Measurements from ENCODE around the gene ST3GAL4. TPM values are rescaled to one million over a fixed set of nuclear protein-coding genes. Genes with fewer than 3 reads are reported as not detected.

The ST3GAL4 gene
- total RNA-seq, 1 donor from 2014 or later: 14.1 TPM

DNA sequence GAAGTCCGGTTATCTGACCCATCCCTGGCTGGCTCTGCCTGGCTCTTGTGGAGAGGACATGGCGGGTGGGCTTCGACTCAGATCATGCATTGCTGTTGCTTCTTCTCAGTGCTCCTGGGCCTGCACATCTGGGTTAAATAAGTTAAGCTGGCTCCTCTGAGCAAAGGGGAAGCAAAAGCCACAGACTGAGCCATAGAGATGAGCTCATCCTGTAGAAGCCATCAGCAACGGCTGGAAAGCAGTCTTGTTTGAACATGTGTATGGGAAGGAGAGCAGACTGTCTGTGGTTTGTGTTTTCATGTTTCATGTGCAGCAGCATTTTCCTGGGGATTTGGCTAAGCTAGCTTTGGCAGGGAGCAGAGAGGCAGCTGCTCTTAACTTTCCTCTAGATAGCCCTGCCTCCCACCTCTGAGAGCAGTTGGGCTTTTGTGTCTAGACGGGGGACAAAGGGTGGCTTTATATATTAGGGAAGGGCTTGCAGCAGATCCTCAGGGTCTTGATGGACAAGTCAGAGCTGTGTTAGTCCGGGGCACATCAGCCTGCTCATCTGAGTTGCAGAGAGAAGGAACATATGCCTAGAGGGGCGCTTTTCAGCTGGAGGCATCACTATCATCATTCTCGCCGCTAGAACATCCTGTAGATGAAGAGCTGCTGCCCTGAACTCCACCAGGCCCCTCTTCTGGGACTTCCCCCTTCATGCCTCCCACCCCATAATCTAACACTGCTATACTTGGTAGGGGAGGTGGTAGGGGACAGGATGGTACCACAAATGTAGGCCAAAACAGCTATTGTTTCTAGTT lies 36.7 kb upstream of the ST3GAL4 start:
- peak; percentile 21 for DNase-seq (ENCODE audit: low spot score)
- peaks cover 45% of the 10 kb centered on the region for H3K4me1 Mint-ChIP-seq (ENCODE audit: low read depth)
- peak overlapping the region; percentile 73 for H3K27ac Mint-ChIP-seq
- H3K9me3 Mint-ChIP-seq: peaks cover 6% of the 10 kb centered on the region
- intact Hi-C loops (cut with micrococcal nuclease): loop anchor here (1.0 to 5.0 kb wide), 2 partner anchors 14 to 34 kb away; partner anchors contain the start of gene DCPS
- no peaks in the 10 kb centered on the region for H3K27me3 Mint-ChIP-seq (ENCODE audit: insufficient read depth)
- H3K4me3 Mint-ChIP-seq: peak overlapping the region; percentile 22
- H3K36me3 Mint-ChIP-seq (ENCODE audit: low read depth): peaks cover 31% of the 10 kb centered on the region

- intact Hi-C loops (cut with micrococcal nuclease): loop anchor here (5.0 kb wide), 1 partner anchor 33 kb away; no protein-coding TSS in a partner anchor
- H3K4me1 Mint-ChIP-seq (ENCODE audit: low read depth): peaks cover 40% of the 10 kb centered on the region
- H3K27me3 Mint-ChIP-seq (ENCODE audit: insufficient read depth): no peaks in the 10 kb centered on the region
- H3K4me3 Mint-ChIP-seq: no peak overlapping the region
- no peak for DNase-seq (ENCODE audit: low spot score)
- peaks cover 6% of the 10 kb centered on the region for H3K9me3 Mint-ChIP-seq
- H3K27ac Mint-ChIP-seq: peak overlapping the region; percentile 29
- H3K36me3 Mint-ChIP-seq (ENCODE audit: low read depth): peaks cover 26% of the 10 kb centered on the region
These were observed 36.1 kb upstream of the ST3GAL4 start for GRCh38 chr11:126319374-126319740.

GRCh38 chr11:126322996-126323395 lies 32.5 kb upstream of the ST3GAL4 start:
- Mint-ChIP-seq H3K4me3 (no peak overlapping the region), H3K4me1 (ENCODE audit: low read depth) (peaks cover 32% of the 10 kb centered on the region), H3K27me3 (ENCODE audit: insufficient read depth) (no peaks in the 10 kb centered on the region), H3K36me3 (ENCODE audit: low read depth) (peaks cover 12% of the 10 kb centered on the region), H3K9me3 (no peaks in the 10 kb centered on the region), H3K27ac (no peak overlapping the region)
- intact Hi-C loops (cut with micrococcal nuclease): no loop called here
- no peak for DNase-seq (ENCODE audit: low spot score)

DNA sequence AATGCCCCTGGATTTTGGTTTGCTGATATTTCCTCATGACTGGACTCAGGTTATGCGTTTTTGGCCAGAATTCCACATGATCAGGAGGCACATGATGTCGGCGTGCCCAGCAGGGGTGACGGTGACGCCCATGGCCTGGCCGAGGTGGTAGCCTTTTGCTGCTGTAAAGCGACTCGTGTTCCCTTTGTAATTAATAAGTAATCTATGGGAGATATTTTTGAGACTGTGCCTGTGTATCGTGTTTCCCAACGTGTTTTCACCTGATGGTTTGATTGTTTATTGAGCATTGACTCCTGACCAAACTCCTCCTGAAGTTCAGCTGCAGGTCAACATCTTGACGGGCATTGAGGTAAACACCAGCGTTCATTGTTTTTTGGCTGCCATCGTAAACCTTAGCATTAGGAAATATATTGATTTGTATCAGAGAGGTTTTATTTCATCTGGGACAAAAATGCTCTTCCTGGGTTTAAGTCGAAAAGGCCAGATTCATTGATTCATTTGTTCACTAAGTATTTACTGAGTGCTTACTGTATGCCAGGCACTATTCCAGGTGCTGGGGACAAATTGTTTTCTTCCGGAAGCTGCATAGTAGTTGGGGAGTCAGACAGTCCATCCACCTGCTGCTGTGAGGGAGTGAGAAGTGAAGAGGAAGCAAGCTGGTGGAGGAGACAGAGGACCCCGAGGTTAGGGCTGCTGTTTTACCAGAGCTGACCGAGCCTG lies 28.0 kb upstream of the ST3GAL4 start:
- H3K4me1 Mint-ChIP-seq (ENCODE audit: low read depth): peaks cover 23% of the 10 kb centered on the region
- peaks cover 15% of the 10 kb centered on the region for H3K36me3 Mint-ChIP-seq (ENCODE audit: low read depth)
- H3K27me3 Mint-ChIP-seq (ENCODE audit: insufficient read depth): no peaks in the 10 kb centered on the region
- no peaks in the 10 kb centered on the region for H3K9me3 Mint-ChIP-seq
- H3K27ac Mint-ChIP-seq: no peak overlapping the region
- no peak for DNase-seq (ENCODE audit: low spot score)
- H3K4me3 Mint-ChIP-seq: no peak overlapping the region
- intact Hi-C loops (cut with micrococcal nuclease): no loop called here

GRCh38 chr11:126328001-126328390 lies 27.5 kb upstream of the ST3GAL4 start:
- no peaks in the 10 kb centered on the region for H3K9me3 Mint-ChIP-seq

DNA sequence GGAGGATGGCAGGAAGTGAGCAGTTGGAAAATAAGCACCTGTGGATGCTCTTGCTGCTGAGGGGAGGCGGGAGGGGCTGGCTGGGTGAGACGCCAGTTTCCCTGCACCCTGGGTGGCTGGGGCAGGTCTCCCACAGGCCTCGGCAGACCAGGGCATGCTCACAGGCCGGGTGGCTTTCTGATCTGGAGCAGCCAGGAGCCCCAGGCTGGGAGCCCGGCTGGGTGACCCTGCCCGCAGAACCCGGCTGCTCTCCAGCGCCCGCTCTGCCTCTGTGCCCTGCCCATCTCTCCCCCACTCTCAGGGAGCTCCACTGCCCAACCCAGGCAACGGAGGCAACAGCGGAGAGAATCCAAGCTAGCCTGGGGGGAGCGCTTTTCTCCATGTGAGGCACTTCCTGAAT lies 27.0 kb upstream of the ST3GAL4 start:
- Mint-ChIP-seq H3K36me3 (ENCODE audit: low read depth) (peaks cover 19% of the 10 kb centered on the region), H3K4me1 (ENCODE audit: low read depth) (peaks cover 25% of the 10 kb centered on the region), H3K27me3 (ENCODE audit: insufficient read depth) (no peaks in the 10 kb centered on the region), H3K9me3 (no peaks in the 10 kb centered on the region), H3K27ac (no peak overlapping the region), H3K4me3 (no peak overlapping the region)
- no peak for DNase-seq (ENCODE audit: low spot score)
- intact Hi-C loops (cut with micrococcal nuclease): no loop called here

More at GRCh38 chr11:126328001-126328390, 27.5 kb upstream of the ST3GAL4 start:
- H3K4me3 Mint-ChIP-seq: no peak overlapping the region
- H3K4me1 Mint-ChIP-seq (ENCODE audit: low read depth): peaks cover 25% of the 10 kb centered on the region
- H3K27me3 Mint-ChIP-seq (ENCODE audit: insufficient read depth): no peaks in the 10 kb centered on the region
- H3K36me3 Mint-ChIP-seq (ENCODE audit: low read depth): peaks cover 15% of the 10 kb centered on the region
- no peak for DNase-seq (ENCODE audit: low spot score)
- intact Hi-C loops (cut with micrococcal nuclease): no loop called here
- H3K27ac Mint-ChIP-seq: no peak overlapping the region

- peaks cover 25% of the 10 kb centered on the region for H3K4me1 Mint-ChIP-seq (ENCODE audit: low read depth)
- peaks cover 23% of the 10 kb centered on the region for H3K36me3 Mint-ChIP-seq (ENCODE audit: low read depth)
- H3K4me3 Mint-ChIP-seq: no peak overlapping the region
- no peak for DNase-seq (ENCODE audit: low spot score)
- H3K27me3 Mint-ChIP-seq (ENCODE audit: insufficient read depth): no peaks in the 10 kb centered on the region
- no peaks in the 10 kb centered on the region for H3K9me3 Mint-ChIP-seq
- no peak overlapping the region for H3K27ac Mint-ChIP-seq
- intact Hi-C loops (cut with micrococcal nuclease): no loop called here
These were observed 26.4 kb upstream of the ST3GAL4 start for GRCh38 chr11:126328938-126329643.

DNA sequence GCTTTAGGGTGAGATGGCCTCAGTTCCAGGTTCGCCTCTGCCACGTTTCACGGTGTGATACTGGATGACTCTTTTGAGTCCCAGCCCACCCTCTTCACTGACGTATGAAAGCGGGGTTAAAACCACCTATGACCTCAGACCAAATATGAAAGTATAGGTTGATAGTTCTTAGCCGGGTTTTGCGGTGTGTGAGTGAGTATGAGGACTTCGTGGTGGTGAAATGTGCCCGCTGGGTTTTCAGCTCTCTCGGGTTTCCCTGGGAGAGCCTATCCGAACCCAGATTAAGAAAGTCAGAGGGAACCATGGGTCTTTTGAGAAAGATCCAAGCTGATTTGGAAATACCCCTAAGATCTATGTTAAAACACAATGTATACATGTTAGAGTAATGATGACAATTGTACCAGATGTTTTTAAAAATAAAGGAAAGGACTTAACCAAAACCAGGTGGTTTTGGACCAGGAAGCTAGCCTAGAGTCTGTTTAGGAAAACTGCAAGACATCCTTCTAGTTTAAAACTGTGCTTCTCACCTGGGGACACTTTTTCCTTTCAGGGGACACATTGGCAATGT lies 25.8 kb upstream of the ST3GAL4 start:
- peaks cover 25% of the 10 kb centered on the region for H3K4me1 Mint-ChIP-seq (ENCODE audit: low read depth)
- intact Hi-C loops (cut with micrococcal nuclease): no loop called here

GRCh38 chr11:126331286-126331685 lies 24.2 kb upstream of the ST3GAL4 start:
- Mint-ChIP-seq H3K4me3 (no peak overlapping the region), H3K27me3 (ENCODE audit: insufficient read depth) (no peaks in the 10 kb centered on the region), H3K36me3 (ENCODE audit: low read depth) (peaks cover 27% of the 10 kb centered on the region), H3K9me3 (no peaks in the 10 kb centered on the region), H3K4me1 (ENCODE audit: low read depth) (peaks cover 28% of the 10 kb centered on the region), H3K27ac (no peak overlapping the region)
- DNase-seq (ENCODE audit: low spot score): no peak
- intact Hi-C loops (cut with micrococcal nuclease): no loop called here

More for the DNA sequence above, 25.8 kb upstream of the ST3GAL4 start:
- peaks cover 22% of the 10 kb centered on the region for H3K36me3 Mint-ChIP-seq (ENCODE audit: low read depth)
- no peak for DNase-seq (ENCODE audit: low spot score)
- H3K4me3 Mint-ChIP-seq: no peak overlapping the region
- no peaks in the 10 kb centered on the region for H3K9me3 Mint-ChIP-seq
- no peaks in the 10 kb centered on the region for H3K27me3 Mint-ChIP-seq (ENCODE audit: insufficient read depth)
- no peak overlapping the region for H3K27ac Mint-ChIP-seq

- no peak overlapping the region for H3K4me3 Mint-ChIP-seq
- intact Hi-C loops (cut with micrococcal nuclease): no loop called here
- H3K36me3 Mint-ChIP-seq (ENCODE audit: low read depth): peaks cover 31% of the 10 kb centered on the region
- H3K9me3 Mint-ChIP-seq: no peaks in the 10 kb centered on the region
- DNase-seq (ENCODE audit: low spot score): no peak
- no peak overlapping the region for H3K27ac Mint-ChIP-seq
- no peaks in the 10 kb centered on the region for H3K27me3 Mint-ChIP-seq (ENCODE audit: insufficient read depth)
- peaks cover 32% of the 10 kb centered on the region for H3K4me1 Mint-ChIP-seq (ENCODE audit: low read depth)
These were observed 23.2 kb upstream of the ST3GAL4 start for GRCh38 chr11:126332221-126332711.

GRCh38 chr11:126333142-126333541 lies 22.3 kb upstream of the ST3GAL4 start:
- peaks cover 29% of the 10 kb centered on the region for H3K36me3 Mint-ChIP-seq (ENCODE audit: low read depth)
- peak overlapping the region; percentile 31 for H3K27ac Mint-ChIP-seq
- peaks cover 25% of the 10 kb centered on the region for H3K4me1 Mint-ChIP-seq (ENCODE audit: low read depth)
- H3K27me3 Mint-ChIP-seq (ENCODE audit: insufficient read depth): no peaks in the 10 kb centered on the region
- intact Hi-C loops (cut with micrococcal nuclease): no loop called here
- H3K9me3 Mint-ChIP-seq: no peaks in the 10 kb centered on the region
- DNase-seq (ENCODE audit: low spot score): no peak
- H3K4me3 Mint-ChIP-seq: no peak overlapping the region

GRCh38 chr11:126334659-126335462 lies 20.6 kb upstream of the ST3GAL4 start:
- Mint-ChIP-seq H3K27me3 (ENCODE audit: insufficient read depth) (no peaks in the 10 kb centered on the region), H3K9me3 (no peaks in the 10 kb centered on the region), H3K4me1 (ENCODE audit: low read depth) (peaks cover 14% of the 10 kb centered on the region), H3K4me3 (no peak overlapping the region), H3K27ac (no peak overlapping the region), H3K36me3 (ENCODE audit: low read depth) (peaks cover 25% of the 10 kb centered on the region)
- intact Hi-C loops (cut with micrococcal nuclease): no loop called here
- no peak for DNase-seq (ENCODE audit: low spot score)
